B cell (primary cell): ENCODE measurements around the gene RANBP3. TPM values are rescaled to one million over a fixed set of nuclear protein-coding genes. Genes with fewer than 3 reads are reported as not detected.

Experiments
- ATAC-seq: fragments of 200-7000 bp; cut with Tn5 transposase; one replicate; pipeline ENCODE4 v1.10.0; 2021; ENCODE audit warnings: low read depth, mild to moderate bottlenecking, moderate number of reproducible peaks, moderate library complexity
- CTCF ChIA-PET: fragments of 350-600 bp; sonication (Branson Sonifier 250); formaldehyde crosslinking; loops from one replicate; lab custom pipeline; 2021; ENCODE audit warnings: antibody characterized with exemption, inconsistent platforms; lab: Charles Lee
- POLR2A ChIA-PET: fragments of 350-600 bp; sonication (Branson Sonifier 250); formaldehyde crosslinking; loops from one replicate; lab custom pipeline; 2021; ENCODE audit warnings: antibody characterized with exemption; lab: Charles Lee
- DNase-seq: peaks from one replicate; pipeline ENCODE4 v3.0.0; 2013
- H2AFZ ChIP-seq: 2 replicates; pipeline ENCODE4 v1.6.1; 2012; ENCODE audit warnings: mild to moderate bottlenecking, low read depth, low read length; ENCODE audit not compliant: insufficient read depth, poor library complexity, severe bottlenecking
- H3K27ac ChIP-seq, 2 donors: 1 replicate in 1 of 2; 2 replicates in 1 of 2; pipeline ENCODE4 v1.5.1; 2012 to 2013; ENCODE audit warnings: low read length in 2 of 2, mild to moderate bottlenecking in 2 of 2, moderate library complexity in 1 of 2
- H3K27me3 ChIP-seq, 4 experiments: fragments of 200-600 bp in 1 of 4; sonication (generic) in 1 of 4; replicated peaks in 1 of 4; 1 replicate in 2 of 4; 2 replicates in 2 of 4; pipeline versions ENCODE4 v1.6.1 to v1.7.0; 2013 to 2016; ENCODE audit warnings: low read length in 3 of 4, mild to moderate bottlenecking in 2 of 4, mixed read lengths in 1 of 4, moderate library complexity in 1 of 4; ENCODE audit not compliant: insufficient read depth in 4 of 4, control insufficient read depth in 3 of 4; ENCODE audit errors: control extremely low read depth in 1 of 4
- H3K36me3 ChIP-seq, 2 experiments: replicated peaks in 1 of 2; 1 replicate in 1 of 2; 2 replicates in 1 of 2; pipeline versions ENCODE4 v1.6.1 to v1.7.1; 2013; ENCODE audit warnings: low read length in 1 of 2; ENCODE audit not compliant: insufficient read depth in 2 of 2, control insufficient read depth in 1 of 2; ENCODE audit errors: control extremely low read depth in 1 of 2, extremely low read depth in 1 of 2
- H3K4me1 ChIP-seq, 2 donors: fragments of 200-600 bp in 1 of 2; sonication (generic) in 1 of 2; 1 replicate in 1 of 2; 2 replicates in 1 of 2; pipeline versions ENCODE4 v1.5.1 to v1.6.1; 2013 to 2017; ENCODE audit warnings: low read length in 2 of 2; ENCODE audit not compliant: control insufficient read depth in 2 of 2, insufficient read depth in 2 of 2
- H3K4me2 ChIP-seq: replicated peaks from 2 replicates; pipeline ENCODE3; 2012; ENCODE audit warnings: mild to moderate bottlenecking, low read depth, low read length; ENCODE audit not compliant: poor library complexity, severe bottlenecking
- H3K4me3 ChIP-seq, 5 experiments: fragments of 200-600 bp in 1 of 5; sonication (generic) in 1 of 5; 1 replicate in 3 of 5; 2 replicates in 2 of 5; pipeline versions ENCODE4 v1.5.1 to v1.7.0; 2011 to 2016; ENCODE audit warnings: low read length in 4 of 5, mild to moderate bottlenecking in 4 of 5, low read depth in 2 of 5, control low read depth in 1 of 5, moderate library complexity in 1 of 5; ENCODE audit not compliant: insufficient read depth in 1 of 5; ENCODE audit errors: control extremely low read depth in 1 of 5, extremely low read depth in 1 of 5
- H3K79me2 ChIP-seq: fragments of 200-600 bp; sonication (generic); one replicate; pipeline ENCODE4 v1.6.0; 2016; ENCODE audit warnings: low read length; ENCODE audit not compliant: control insufficient read depth, insufficient read depth
- H3K9ac ChIP-seq: fragments of 200-600 bp; sonication (generic); 2 replicates; pipeline ENCODE4 v1.6.1; 2017; ENCODE audit warnings: mild to moderate bottlenecking, low read length, moderate library complexity
- H3K9me3 ChIP-seq, 3 donors: one replicate each; pipeline versions ENCODE4 v1.6.1 to v1.7.1; 2013; ENCODE audit warnings: low read length in 2 of 3; ENCODE audit not compliant: control insufficient read depth in 2 of 3, insufficient read depth in 1 of 3; ENCODE audit errors: control extremely low read depth in 1 of 3
- H4K20me1 ChIP-seq: 2 replicates; pipeline ENCODE4 v1.6.0; 2012; ENCODE audit warnings: mild to moderate bottlenecking, low read length; ENCODE audit not compliant: insufficient read depth, control insufficient read depth, poor library complexity, severe bottlenecking
- H3K27ac Mint-ChIP-seq: one replicate; pipeline ENCODE4 v1.8.0; 2021; ENCODE audit warnings: mixed read lengths
- H3K27me3 Mint-ChIP-seq: one replicate; pipeline ENCODE4 v1.8.0; 2021; ENCODE audit warnings: mixed read lengths
- H3K4me1 Mint-ChIP-seq: one replicate; pipeline ENCODE4 v1.8.0; 2021; ENCODE audit warnings: mixed read lengths
- H3K4me3 Mint-ChIP-seq: one replicate; pipeline ENCODE4 v1.8.0; 2021; ENCODE audit warnings: mixed read lengths
- H3K9me3 Mint-ChIP-seq: one replicate; pipeline ENCODE4 v1.8.0; 2022; ENCODE audit warnings: mixed read lengths; ENCODE audit not compliant: insufficient read depth
- EZH2 ChIP-seq: IDR thresholded peaks from 2 replicates; pipeline ENCODE4 v1.6.1; 2012; ENCODE audit warnings: borderline replicate concordance, low read depth, mild to moderate bottlenecking, moderate library complexity, low read length; ENCODE audit not compliant: insufficient read depth, poor library complexity, severe bottlenecking
- WGBS: methylation state at CpG from one replicate; pipeline ENCODE4 v1.1.5; 2013; ENCODE audit warnings: missing lambda C conversion rate; ENCODE audit not compliant: insufficient coverage; 5-methylcytosine and 5-hydroxymethylcytosine counted together
- intact Hi-C: fragments of 100-400 bp; cut with micrococcal nuclease; formaldehyde crosslinking; loops from one replicate; pipeline ENCODE4 v1.10.0; 2022
- polyA plus RNA-seq: library from polyadenylated mRNA; depleted of rRNA; stranded (reverse); fragments of >200 nt; gene quantifications from 2 replicates; pipeline ENCODE4 v1.2.3, GENCODE V29; 2012
- total RNA-seq, 2 donors: library from RNA; stranded (reverse); fragments of 120-200 nt in 1 of 2; gene quantifications; 1 replicate in 1 of 2; 2 replicates in 1 of 2; pipeline versions ENCODE4 v1.2.3 to v1.2.4, GENCODE V29; 2013 to 2022
- TF ChIP-seq, protein P1 (sequence below): fragments of 200-600 bp; IDR thresholded peaks from one replicate; pipeline ENCODE4 v1.8.0; 2022; ENCODE audit warnings: antibody characterized with exemption, mild to moderate bottlenecking

The RANBP3 gene
- total and polyA plus RNA-seq, 2 donors (not counting 1 experiment from before 2014, with no cell fraction given) = 86.7 to 91.7 TPM

DNA sequence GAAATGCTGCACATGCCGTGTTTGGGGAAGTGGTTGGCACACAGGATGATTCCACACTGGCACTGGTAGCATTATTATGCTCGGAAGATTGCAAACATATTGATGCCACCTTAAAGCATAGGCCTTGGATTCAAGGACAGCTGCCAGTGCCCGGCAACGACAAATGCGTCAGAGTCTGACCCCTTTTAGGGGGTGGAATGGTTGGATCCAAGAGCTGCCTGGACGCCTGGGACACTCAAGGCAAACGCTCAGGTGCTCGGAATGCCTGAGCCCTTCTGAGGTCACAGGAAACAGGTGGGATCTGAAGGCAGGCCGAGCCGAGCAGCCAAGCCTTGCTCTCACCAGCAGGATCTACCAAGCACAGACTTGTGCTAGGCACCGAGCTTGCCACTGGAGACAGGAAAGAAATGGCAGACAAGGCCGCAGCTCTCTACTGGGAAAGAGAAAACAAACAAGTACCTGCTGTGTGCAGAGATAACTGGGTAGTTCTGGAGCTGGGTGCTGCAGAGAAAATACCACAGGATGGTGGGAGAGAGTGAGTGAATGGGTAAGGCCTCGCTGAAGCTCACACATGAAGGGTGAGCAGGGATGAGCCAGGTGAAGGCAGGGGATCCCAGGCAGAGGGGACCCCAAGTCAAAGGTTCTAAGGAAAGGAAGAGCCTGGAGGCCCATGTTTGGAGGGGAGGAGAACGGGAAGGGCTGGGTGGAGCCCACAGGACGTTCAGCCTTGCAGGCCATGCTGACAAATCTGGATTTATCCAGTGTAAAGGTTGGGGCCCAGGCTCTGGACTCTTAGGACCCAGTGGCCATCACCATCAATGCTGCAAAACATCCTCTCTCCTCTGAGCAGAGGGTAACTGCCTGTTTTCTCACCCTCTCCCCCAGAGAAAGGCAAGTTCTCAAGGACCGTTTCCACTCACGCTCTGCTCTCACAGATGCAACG is 9.2 kb downstream of the RANBP3 start:
- H4K20me1 ChIP-seq = peaks cover 96% of the 10 kb centered on the region
- Mint-ChIP-seq H3K9me3 (no peaks in the 10 kb centered on the region), H3K27me3 (no peaks in the 10 kb centered on the region), H3K4me3 (no peak overlapping the region), H3K27ac (peak overlapping the region; percentile 2), H3K4me1 (peaks cover 74% of the 10 kb centered on the region)
- peaks cover 0 to 24% of the 10 kb centered on the region in 2 experiments for H3K36me3 ChIP-seq
- no peaks in the 10 kb centered on the region for H3K9me3 ChIP-seq
- TF ChIP-seq, protein P1, sequence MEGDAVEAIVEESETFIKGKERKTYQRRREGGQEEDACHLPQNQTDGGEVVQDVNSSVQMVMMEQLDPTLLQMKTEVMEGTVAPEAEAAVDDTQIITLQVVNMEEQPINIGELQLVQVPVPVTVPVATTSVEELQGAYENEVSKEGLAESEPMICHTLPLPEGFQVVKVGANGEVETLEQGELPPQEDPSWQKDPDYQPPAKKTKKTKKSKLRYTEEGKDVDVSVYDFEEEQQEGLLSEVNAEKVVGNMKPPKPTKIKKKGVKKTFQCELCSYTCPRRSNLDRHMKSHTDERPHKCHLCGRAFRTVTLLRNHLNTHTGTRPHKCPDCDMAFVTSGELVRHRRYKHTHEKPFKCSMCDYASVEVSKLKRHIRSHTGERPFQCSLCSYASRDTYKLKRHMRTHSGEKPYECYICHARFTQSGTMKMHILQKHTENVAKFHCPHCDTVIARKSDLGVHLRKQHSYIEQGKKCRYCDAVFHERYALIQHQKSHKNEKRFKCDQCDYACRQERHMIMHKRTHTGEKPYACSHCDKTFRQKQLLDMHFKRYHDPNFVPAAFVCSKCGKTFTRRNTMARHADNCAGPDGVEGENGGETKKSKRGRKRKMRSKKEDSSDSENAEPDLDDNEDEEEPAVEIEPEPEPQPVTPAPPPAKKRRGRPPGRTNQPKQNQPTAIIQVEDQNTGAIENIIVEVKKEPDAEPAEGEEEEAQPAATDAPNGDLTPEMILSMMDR = no peak
- no peak for TF ChIP-seq EZH2
- ATAC-seq (no peak), DNase-seq (no peak)
- H3K4me1 ChIP-seq = peaks cover 15 to 28% of the 10 kb centered on the region in 2 donors
- no peak overlapping the region for H3K4me3 ChIP-seq
- no peak overlapping the region for H2AFZ ChIP-seq
- ChIA-PET CTCF (interaction anchor here (0.6 to 6.4 kb wide), 20 partner anchors 8 to 450 kb away, joined by 3 to 51 read pairs (median 6); partner anchors contain the start of gene RANBP3), POLR2A (interaction anchor here (0.5 to 0.9 kb wide), 3 partner anchors 10 to 1305 kb away, joined by 5 to 12 read pairs (median 6); partner anchors contain the start of gene RANBP3)
- H3K4me2 ChIP-seq = peak overlapping the region; percentile 26
- peak overlapping the region in 1 of 2 donors; percentile 3 for H3K27ac ChIP-seq
- H3K79me2 ChIP-seq = peaks cover 100% of the 10 kb centered on the region
- H3K27me3 ChIP-seq = no peaks in the 10 kb centered on the region
- 63% methylated on average over 15 of the region's 18 CpGs for WGBS
- intact Hi-C loops = loop anchor here (5.0 kb wide), 1 partner anchor 54 kb away; no protein-coding TSS in a partner anchor
- no peak overlapping the region for H3K9ac ChIP-seq
